GM12892 (cell line): ENCODE results near the gene PSMG4.

Experiments
- POLR2A ChIP-seq: IDR thresholded peaks from 2 replicates; pipeline ENCODE4 v1.6.1; 2011; ENCODE audit warnings: low read depth, low read length, control low read depth
- POLR2AphosphoS5 ChIP-seq: IDR thresholded peaks from 2 replicates; pipeline ENCODE4 v1.6.1; 2011; ENCODE audit warnings: low read depth, low read length, control low read depth

DNA sequence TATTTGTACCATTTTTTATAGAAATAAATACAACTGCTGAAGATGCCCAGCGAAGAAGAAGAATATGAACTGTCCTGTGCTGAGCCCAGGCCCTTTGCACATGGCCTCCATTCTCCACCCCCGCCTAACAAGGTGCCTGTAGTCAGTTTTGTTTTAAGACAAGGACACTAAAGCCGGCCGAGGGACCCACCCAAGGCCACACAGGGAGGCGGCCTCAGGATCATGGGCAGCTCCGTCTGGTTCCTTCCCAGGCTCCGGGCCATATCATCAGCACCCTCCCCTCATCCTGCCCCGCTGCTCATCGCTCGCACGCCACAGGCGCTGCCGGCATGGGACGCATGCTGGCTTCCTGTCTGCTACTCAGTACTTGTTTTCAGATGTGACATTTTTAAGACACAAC, 21.3 kb downstream of the PSMG4 start:
- TF ChIP-seq POLR2AphosphoS5 (no peak), POLR2A (no peak)
